Duodenal mucosa (tissue), 2 donors: ENCODE measurements around the gene OPA1.

Source experiments
- H3K27ac ChIP-seq: one replicate; pipeline ENCODE4 v1.7.0; 2013; ENCODE audit warnings: low read depth, low read length
- H3K27me3 ChIP-seq, 2 donors: one replicate each; pipeline ENCODE4 v1.7.0; 2013; ENCODE audit warnings: low read length in 2 of 2, control low read depth in 1 of 2; ENCODE audit not compliant: insufficient read depth in 2 of 2, control insufficient read depth in 1 of 2
- H3K36me3 ChIP-seq, 2 donors: one replicate each; pipeline ENCODE4 v1.7.0; 2013; ENCODE audit warnings: low read length in 2 of 2, control low read depth in 1 of 2; ENCODE audit not compliant: insufficient read depth in 2 of 2, control insufficient read depth in 1 of 2
- H3K4me1 ChIP-seq, 2 donors: one replicate each; pipeline ENCODE4 v1.7.0; 2013; ENCODE audit warnings: low read length in 2 of 2, control low read depth in 1 of 2; ENCODE audit not compliant: insufficient read depth in 2 of 2, control insufficient read depth in 1 of 2
- H3K4me3 ChIP-seq, 2 donors: one replicate each; pipeline ENCODE4 v1.7.0; 2013; ENCODE audit warnings: low read length in 2 of 2, low read depth in 1 of 2
- H3K9ac ChIP-seq, 2 donors: one replicate each; pipeline ENCODE4 v1.7.0; 2013; ENCODE audit warnings: low read length in 2 of 2, low read depth in 1 of 2
- H3K9me3 ChIP-seq, 2 donors: one replicate each; pipeline ENCODE4 v1.7.0; 2013; ENCODE audit warnings: low read length in 2 of 2, control low read depth in 1 of 2; ENCODE audit not compliant: control insufficient read depth in 1 of 2

The OPA1 gene, protein sequence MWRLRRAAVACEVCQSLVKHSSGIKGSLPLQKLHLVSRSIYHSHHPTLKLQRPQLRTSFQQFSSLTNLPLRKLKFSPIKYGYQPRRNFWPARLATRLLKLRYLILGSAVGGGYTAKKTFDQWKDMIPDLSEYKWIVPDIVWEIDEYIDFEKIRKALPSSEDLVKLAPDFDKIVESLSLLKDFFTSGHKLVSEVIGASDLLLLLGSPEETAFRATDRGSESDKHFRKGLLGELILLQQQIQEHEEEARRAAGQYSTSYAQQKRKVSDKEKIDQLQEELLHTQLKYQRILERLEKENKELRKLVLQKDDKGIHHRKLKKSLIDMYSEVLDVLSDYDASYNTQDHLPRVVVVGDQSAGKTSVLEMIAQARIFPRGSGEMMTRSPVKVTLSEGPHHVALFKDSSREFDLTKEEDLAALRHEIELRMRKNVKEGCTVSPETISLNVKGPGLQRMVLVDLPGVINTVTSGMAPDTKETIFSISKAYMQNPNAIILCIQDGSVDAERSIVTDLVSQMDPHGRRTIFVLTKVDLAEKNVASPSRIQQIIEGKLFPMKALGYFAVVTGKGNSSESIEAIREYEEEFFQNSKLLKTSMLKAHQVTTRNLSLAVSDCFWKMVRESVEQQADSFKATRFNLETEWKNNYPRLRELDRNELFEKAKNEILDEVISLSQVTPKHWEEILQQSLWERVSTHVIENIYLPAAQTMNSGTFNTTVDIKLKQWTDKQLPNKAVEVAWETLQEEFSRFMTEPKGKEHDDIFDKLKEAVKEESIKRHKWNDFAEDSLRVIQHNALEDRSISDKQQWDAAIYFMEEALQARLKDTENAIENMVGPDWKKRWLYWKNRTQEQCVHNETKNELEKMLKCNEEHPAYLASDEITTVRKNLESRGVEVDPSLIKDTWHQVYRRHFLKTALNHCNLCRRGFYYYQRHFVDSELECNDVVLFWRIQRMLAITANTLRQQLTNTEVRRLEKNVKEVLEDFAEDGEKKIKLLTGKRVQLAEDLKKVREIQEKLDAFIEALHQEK

GRCh38 chr3:193592841-193593667 is at the start of gene OPA1:
Gene OPA1 (plus strand): TSS chr3:193593208. CDS start chr3:193593378, 170 bp downstream.
- H3K9ac ChIP-seq, result peak within 1 kb of the TSS; percentile 92 to 97
- peak within 1 kb of the TSS; percentile 63 for H3K27ac ChIP-seq
- no peaks in the 10 kb centered on the region for H3K27me3 ChIP-seq
- H3K4me1 ChIP-seq, result peaks cover 10 to 14% of the 10 kb centered on the region in 2 donors
- H3K9me3 ChIP-seq, result no peaks in the 10 kb centered on the region
- peak within 1 kb of the TSS; percentile 91 to 98 for H3K4me3 ChIP-seq
- peaks cover 0 to 8% of the 10 kb centered on the region in 2 donors for H3K36me3 ChIP-seq

DNA sequence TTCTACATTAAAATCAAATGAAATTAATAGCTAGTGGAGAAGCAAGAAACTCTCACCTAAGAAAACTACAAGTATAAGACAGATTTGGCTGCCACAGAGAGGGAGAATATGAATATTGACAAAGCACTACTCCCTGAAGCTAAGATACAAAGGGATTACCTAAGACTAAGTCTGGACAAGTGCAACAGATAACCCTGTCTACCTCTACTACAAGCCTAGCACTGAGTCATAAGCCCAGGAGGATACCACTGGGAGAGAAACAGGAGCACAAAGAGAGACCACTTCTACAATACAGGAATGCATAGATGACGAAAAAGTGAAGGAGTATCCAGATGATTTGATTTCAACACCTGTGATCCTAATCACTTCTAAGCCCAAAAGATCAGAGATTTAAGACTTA is 48.7 kb upstream of the OPA1 start:
- Histone ChIP-seq H3K27me3 (no peaks in the 10 kb centered on the region), H3K4me3 (no peak overlapping the region), H3K9me3 (peaks cover 6 to 9% of the 10 kb centered on the region in 2 donors), H3K4me1 (no peaks in the 10 kb centered on the region), H3K36me3 (no peaks in the 10 kb centered on the region), H3K27ac (no peak overlapping the region), H3K9ac (no peak overlapping the region)

GRCh38 chr3:193545304-193545703 is 47.7 kb upstream of the OPA1 start:
- Histone ChIP-seq H3K27ac (no peak overlapping the region), H3K27me3 (no peaks in the 10 kb centered on the region), H3K36me3 (no peaks in the 10 kb centered on the region), H3K4me3 (no peak overlapping the region), H3K9ac (no peak overlapping the region), H3K4me1 (no peaks in the 10 kb centered on the region), H3K9me3 (peaks cover 6 to 9% of the 10 kb centered on the region in 2 donors)

GRCh38 chr3:193546129-193546528 is 46.9 kb upstream of the OPA1 start:
- H3K27me3 ChIP-seq, result no peaks in the 10 kb centered on the region
- H3K4me1 ChIP-seq, result no peaks in the 10 kb centered on the region
- H3K27ac ChIP-seq, result no peak overlapping the region
- peaks cover 6 to 9% of the 10 kb centered on the region in 2 donors for H3K9me3 ChIP-seq
- H3K9ac ChIP-seq, result no peak overlapping the region
- H3K36me3 ChIP-seq, result no peaks in the 10 kb centered on the region
- H3K4me3 ChIP-seq, result no peak overlapping the region

GRCh38 chr3:193548406-193548805 is 44.6 kb upstream of the OPA1 start:
- H3K36me3 ChIP-seq, result no peaks in the 10 kb centered on the region
- no peaks in the 10 kb centered on the region for H3K27me3 ChIP-seq
- H3K9ac ChIP-seq, result no peak overlapping the region
- no peak overlapping the region for H3K27ac ChIP-seq
- peaks cover 6 to 9% of the 10 kb centered on the region in 2 donors for H3K9me3 ChIP-seq
- no peaks in the 10 kb centered on the region for H3K4me1 ChIP-seq
- no peak overlapping the region for H3K4me3 ChIP-seq

DNA sequence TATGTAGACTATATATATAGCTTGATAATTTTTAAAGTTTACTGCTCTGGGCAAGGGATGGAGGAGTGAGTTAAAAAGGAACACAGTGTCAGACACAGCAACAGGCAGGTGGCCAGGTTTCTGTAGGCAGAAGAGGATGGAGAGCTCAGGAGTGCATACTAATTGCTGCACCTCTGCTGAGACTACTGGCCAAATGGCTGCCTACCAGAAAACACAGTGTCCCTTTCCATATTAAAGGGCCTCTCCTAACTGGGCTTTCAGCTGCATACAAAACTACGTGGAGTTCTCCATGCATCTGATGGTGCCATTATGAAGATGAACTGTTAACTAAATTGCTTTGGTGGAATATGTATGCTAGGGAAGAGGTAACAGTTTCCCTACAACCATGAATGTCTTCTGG is 40.1 kb upstream of the OPA1 start:
- Histone ChIP-seq H3K9ac (no peak overlapping the region), H3K36me3 (no peaks in the 10 kb centered on the region), H3K4me1 (peaks cover 5 to 19% of the 10 kb centered on the region in 2 donors), H3K27me3 (no peaks in the 10 kb centered on the region), H3K27ac (no peak overlapping the region), H3K4me3 (no peak overlapping the region), H3K9me3 (no peaks in the 10 kb centered on the region)

- Histone ChIP-seq H3K9ac (no peak overlapping the region), H3K4me1 (peaks cover 5 to 19% of the 10 kb centered on the region in 2 donors), H3K27me3 (no peaks in the 10 kb centered on the region), H3K27ac (no peak overlapping the region), H3K4me3 (no peak overlapping the region), H3K36me3 (no peaks in the 10 kb centered on the region), H3K9me3 (no peaks in the 10 kb centered on the region)
Measured at GRCh38 chr3:193553586-193553985, 39.4 kb upstream of the OPA1 start.

DNA sequence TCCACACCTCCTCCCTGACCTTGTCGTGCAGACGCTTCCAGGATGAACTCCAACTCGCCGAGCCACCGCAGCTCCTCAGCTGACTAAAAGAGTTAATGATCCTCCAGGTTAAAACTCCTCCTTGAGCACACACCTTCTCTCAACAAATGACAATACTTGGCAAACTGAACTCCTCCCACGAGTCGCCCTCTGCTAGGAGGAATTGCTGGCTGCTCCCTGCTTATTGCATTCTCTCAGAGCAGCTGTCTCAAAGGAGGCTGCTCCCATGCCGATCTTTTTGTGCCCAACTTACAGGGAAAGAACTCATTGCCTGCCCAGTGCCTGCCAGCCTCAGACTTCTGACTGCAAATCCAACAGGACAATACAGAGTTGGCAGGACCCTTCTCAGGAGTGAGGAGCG is 38.2 kb upstream of the OPA1 start, which contains the start of gene ATP13A4:
Gene ATP13A4, minus strand, starts transcription at position 85 of the 400 bp plus-strand sequence. CDS start 96 bp downstream, outside the sequence.
- H3K9me3 ChIP-seq, result no peaks in the 10 kb centered on the region
- no peak within 1 kb of the TSS for H3K9ac ChIP-seq
- no peaks in the 10 kb centered on the region for H3K36me3 ChIP-seq

DNA sequence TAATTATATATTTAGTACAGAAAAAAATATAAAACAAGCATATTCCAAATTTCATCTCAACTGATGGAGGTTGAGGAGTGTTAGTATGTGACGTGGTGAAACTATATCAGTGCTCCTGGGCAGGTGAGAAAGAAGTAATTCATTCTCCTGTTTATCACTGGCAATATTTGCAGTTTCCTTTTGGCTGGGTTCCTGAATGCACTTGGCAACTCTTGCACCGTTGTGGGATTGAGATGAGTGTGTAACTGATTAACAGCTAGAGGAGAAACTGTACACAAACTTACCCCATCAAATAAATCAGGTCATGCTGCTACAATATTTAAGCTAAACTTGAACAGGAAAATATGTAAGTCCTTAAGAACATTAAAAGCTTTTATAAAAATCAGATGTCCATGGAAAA is 36.2 kb upstream of the OPA1 start:
- Histone ChIP-seq H3K27ac (no peak overlapping the region), H3K9ac (no peak overlapping the region), H3K4me1 (peaks cover 5 to 19% of the 10 kb centered on the region in 2 donors), H3K9me3 (no peaks in the 10 kb centered on the region), H3K36me3 (no peaks in the 10 kb centered on the region), H3K27me3 (no peaks in the 10 kb centered on the region), H3K4me3 (no peak overlapping the region)

More for the DNA sequence above, 38.2 kb upstream of the OPA1 start, which contains the start of gene ATP13A4:
- Histone ChIP-seq H3K27me3 (no peaks in the 10 kb centered on the region), H3K27ac (no peak within 1 kb of the TSS), H3K4me3 (peak within 1 kb of the TSS; percentile 26 to 41), H3K4me1 (peaks cover 5 to 19% of the 10 kb centered on the region in 2 donors)
